A549 (cell line): ENCODE data around the gene IL18RAP. TPM values are rescaled to one million over a fixed set of nuclear protein-coding genes. Genes with fewer than 3 reads are reported as not detected.

Experiments
- ATAC-seq, 2 experiments: fragments of 200-7000 bp in 1 of 2; fragments of >200 bp in 1 of 2; cut with Nextera tagmentation in 1 of 2; cut with Tn5 transposase in 1 of 2; 3 replicates each; pipeline versions ENCODE4 v1.8.0 to v1.9.1; 2018 to 2020; ENCODE audit warnings: mild to moderate bottlenecking in 1 of 2, moderate library complexity in 1 of 2
- CTCF ChIA-PET: fragments of 300-600 bp; sonication (Branson Sonifier 250); formaldehyde crosslinking; extraction: SDS; loops from one replicate; lab custom pipeline; 2021; ENCODE audit warnings: antibody characterized with exemption, inconsistent platforms; lab: Yijun Ruan, JAX
- POLR2A ChIA-PET: fragments of 350-600 bp; formaldehyde crosslinking; extraction: SDS; loops from one replicate; lab custom pipeline; 2021; ENCODE audit warnings: antibody characterized with exemption, inconsistent platforms; lab: Yijun Ruan, JAX
- DNase-seq, 2 experiments: peaks; one replicate each; pipeline versions ENCODE4 v3.0.0 to v3.0.0-alpha.2; 2011 to 2016; ENCODE audit warnings: low read depth in 1 of 2, low spot score in 1 of 2
- FAIRE-seq: peaks from 2 replicates; lab custom pipeline; 2011; peaks lifted over from hg19 to GRCh38; lab: Jason Lieb, UNC
- H3K27ac ChIP-seq, 2 experiments: fragments of >200 bp; sonication (Bioruptor Twin); formaldehyde crosslinking; 3 replicates each; pipeline ENCODE4 v1.5.1; 2016 to 2017
- H3K4me1 ChIP-seq: fragments of >200 bp; sonication (Bioruptor Twin); formaldehyde crosslinking; 3 replicates; pipeline ENCODE4 v1.6.1; 2016
- H3K4me2 ChIP-seq: fragments of >200 bp; sonication (Bioruptor Twin); formaldehyde crosslinking; 3 replicates; pipeline ENCODE4 v1.6.1; 2016
- H3K4me3 ChIP-seq: fragments of >200 bp; sonication (Bioruptor Twin); formaldehyde crosslinking; 3 replicates; pipeline ENCODE4 v1.5.1; 2016
- H3K9me3 ChIP-seq: fragments of >200 bp; sonication (Bioruptor Twin); formaldehyde crosslinking; 3 replicates; pipeline ENCODE4 v1.6.1; 2016
- CHD4 ChIP-seq: fragments of 200-600 bp; sonication (generic); IDR thresholded peaks from 2 replicates; pipeline ENCODE4 v1.6.1; 2016; ENCODE audit warnings: antibody characterized with exemption, mild to moderate bottlenecking, borderline replicate concordance
- CTCF ChIP-seq: fragments of >200 bp; sonication (Bioruptor Twin); formaldehyde crosslinking; IDR thresholded peaks from 3 replicates; pipeline ENCODE4 v1.5.1; 2016
- E2F6 ChIP-seq: IDR thresholded peaks from 2 replicates; pipeline ENCODE4 v1.6.1; 2012; ENCODE audit warnings: low read depth, borderline replicate concordance
- EHF ChIP-seq: fragments of 250-450 bp; sonication (Bioruptor Pico); IDR thresholded peaks from 2 replicates; pipeline ENCODE4 v1.5.0; 2020; ENCODE audit warnings: mild to moderate bottlenecking
- FOSL2 ChIP-seq, 2 experiments: fragments of 450-650 bp in 1 of 2; fragments of >200 bp in 1 of 2; sonication (Bioruptor Twin) in 1 of 2; formaldehyde crosslinking; IDR thresholded peaks; 2 replicates each; pipeline versions ENCODE4 v1.5.0 to v1.6.1; 2016 to 2020; ENCODE audit warnings: mild to moderate bottlenecking in 1 of 2, moderate library complexity in 1 of 2
- HDAC2 ChIP-seq: fragments of 200-600 bp; sonication (generic); IDR thresholded peaks from 2 replicates; pipeline ENCODE4 v1.6.1; 2016
- HES2 ChIP-seq: fragments of >200 bp; sonication (Bioruptor Twin); formaldehyde crosslinking; IDR thresholded peaks from 2 replicates; pipeline ENCODE4 v1.6.1; 2016
- HMGXB4 ChIP-seq: fragments of 250-450 bp; sonication (Bioruptor Pico); IDR thresholded peaks from 2 replicates; pipeline ENCODE4 v1.5.0; 2021; ENCODE audit warnings: mild to moderate bottlenecking, moderate library complexity, borderline replicate concordance
- JUN ChIP-seq, 2 experiments: fragments of >200 bp; sonication (Bioruptor Twin); formaldehyde crosslinking; IDR thresholded peaks; 2 replicates in 1 of 2; 3 replicates in 1 of 2; pipeline ENCODE4 v1.6.1; 2016 to 2017
- JUNB ChIP-seq: fragments of >200 bp; sonication (Bioruptor Twin); formaldehyde crosslinking; IDR thresholded peaks from 2 replicates; pipeline ENCODE4 v1.6.1; 2016
- KDM5A ChIP-seq: fragments of 200-600 bp; sonication (generic); IDR thresholded peaks from 2 replicates; pipeline ENCODE4 v1.6.1; 2016; ENCODE audit warnings: antibody characterized with exemption, mild to moderate bottlenecking
- MYC ChIP-seq: IDR thresholded peaks from 2 replicates; pipeline ENCODE4 v1.6.1; 2012; ENCODE audit warnings: mild to moderate bottlenecking, inconsistent platforms, low read length, improper control_type of control experiment, borderline replicate concordance
- NFE2L2 ChIP-seq: fragments of 150-350 bp; conservative IDR thresholded peaks from 2 replicates; pipeline ENCODE4 v1.6.1; 2014; ENCODE audit warnings: low read length
- POLR2A ChIP-seq: IDR thresholded peaks from 2 replicates; pipeline ENCODE4 v1.6.1; 2012; ENCODE audit warnings: mild to moderate bottlenecking, low read length
- RAD21 ChIP-seq, 2 experiments: fragments of >200 bp in 1 of 2; sonication (Bioruptor Twin) in 1 of 2; formaldehyde crosslinking in 1 of 2; IDR thresholded peaks in 1 of 2; conservative IDR thresholded peaks in 1 of 2; 2 replicates in 1 of 2; 3 replicates in 1 of 2; pipeline ENCODE4 v1.6.1; 2012 to 2018; ENCODE audit warnings: inconsistent platforms in 1 of 2
- RCOR1 ChIP-seq: fragments of 150-350 bp; IDR thresholded peaks from 2 replicates; pipeline ENCODE4 v1.6.1; 2014; ENCODE audit warnings: antibody characterized with exemption, low read length, low read depth
- REST ChIP-seq: fragments of 200-600 bp; sonication (generic); IDR thresholded peaks from 2 replicates; pipeline ENCODE4 v1.6.1; 2016; ENCODE audit warnings: antibody characterized with exemption, mild to moderate bottlenecking, moderate library complexity
- RFX5 ChIP-seq: fragments of 450-650 bp; IDR thresholded peaks from 2 replicates; pipeline ENCODE4 v1.7.1; 2014; ENCODE audit warnings: antibody characterized with exemption, mild to moderate bottlenecking, moderate library complexity
- SMC3 ChIP-seq: fragments of >200 bp; sonication (Bioruptor Twin); formaldehyde crosslinking; IDR thresholded peaks from 3 replicates; pipeline ENCODE4 v1.6.1; 2018; ENCODE audit warnings: inconsistent platforms
- SREBF2 ChIP-seq: fragments of 450-650 bp; IDR thresholded peaks from 2 replicates; pipeline ENCODE4 v1.6.1; 2014; ENCODE audit warnings: mild to moderate bottlenecking, moderate library complexity
- TFCP2L1 ChIP-seq: fragments of 250-450 bp; sonication (Bioruptor Pico); IDR thresholded peaks from 2 replicates; pipeline ENCODE4 v1.5.0; 2021; ENCODE audit warnings: mild to moderate bottlenecking
- ZC3H11A ChIP-seq: fragments of 450-650 bp; IDR thresholded peaks from 2 replicates; pipeline ENCODE4 v1.6.1; 2014; ENCODE audit warnings: antibody characterized with exemption, mild to moderate bottlenecking
- ZFP36 ChIP-seq: fragments of 450-650 bp; IDR thresholded peaks from 2 replicates; pipeline ENCODE4 v1.6.1; 2014; ENCODE audit warnings: borderline replicate concordance; ENCODE audit not compliant: partially characterized antibody
- ZNF302 ChIP-seq: fragments of 250-450 bp; sonication (Bioruptor Pico); IDR thresholded peaks from 2 replicates; pipeline ENCODE4 v1.9.0; 2021; ENCODE audit warnings: inconsistent platforms, mild to moderate bottlenecking, moderate library complexity
- ZSCAN20 ChIP-seq: fragments of 250-450 bp; sonication (Bioruptor Pico); IDR thresholded peaks from 2 replicates; pipeline ENCODE4 v1.8.0; 2022; ENCODE audit warnings: mild to moderate bottlenecking, moderate library complexity
- WGBS: methylation state at CpG from one replicate; pipeline ENCODE4 v1.1.6; 2017; ENCODE audit errors: missing lambda C conversion rate; 5-methylcytosine and 5-hydroxymethylcytosine counted together
- polyA plus RNA-seq, 4 experiments: library from polyadenylated mRNA; depleted of rRNA in 3 of 4; stranded (reverse); fragments of >200 nt; fragmentation: RNase III in 1 of 4; extraction: RNeasy Plus Mini Kit Qiagen cat#74134 plus additional on column Dnase treatment in 1 of 4; gene quantifications; 2 replicates in 3 of 4; 3 replicates in 1 of 4; pipeline ENCODE4 v1.2.3, GENCODE V29; 2011 to 2017

IL18RAP gene
- polyA plus RNA-seq, 2 of the 4 experiments (the other 2 are of a cell fraction): 0.04 TPM; not detected in 1

- TF ChIP-seq CTCF: no peak
Observed at GRCh38 chr2:102383722-102384121, 39.2 kb upstream of the IL18RAP start (continued).

- FAIRE-seq: no peak
- peaks cover 10% of the 10 kb centered on the region; the same call in 2 of the 3 replicates for H3K9me3 ChIP-seq
- no peak for DNase-seq
- no peak overlapping the region for H3K4me2 ChIP-seq
- no peaks in the 10 kb centered on the region for H3K4me1 ChIP-seq
- no peak for ATAC-seq
- H3K4me3 ChIP-seq: no peak overlapping the region
- H3K27ac ChIP-seq: no peak overlapping the region
- ChIA-PET CTCF (interaction anchor here (1.2 kb wide), 1 partner anchor 29 kb away, joined by 6 read pairs; no protein-coding TSS in a partner anchor), POLR2A (no interaction called here)
- TF ChIP-seq NFE2L2 (no peak), ZNF302 (CRISPR knock-in tag) (no peak), POLR2A (no peak), JUNB (no peak), REST (no peak), KDM5A (no peak), EHF (CRISPR knock-in tag) (no peak), CTCF (no peak), TFCP2L1 (CRISPR knock-in tag) (no peak)
- 19% methylated on average over 1 of the region's 1 CpG for WGBS
Observed at GRCh38 chr2:102385522-102385921, 37.4 kb upstream of the IL18RAP start.

- Histone ChIP-seq H3K4me3 (no peak overlapping the region), H3K9me3 (peaks cover 10% of the 10 kb centered on the region; the same call in 2 of the 3 replicates), H3K4me2 (no peak overlapping the region), H3K27ac (no peak overlapping the region), H3K4me1 (no peaks in the 10 kb centered on the region)
- no peak for ATAC-seq
- 25% methylated on average over 3 of the region's 3 CpGs for WGBS
- CTCF ChIA-PET: interaction anchor here (1.2 kb wide), 1 partner anchor 30 kb away, joined by 6 read pairs; no protein-coding TSS in a partner anchor
- DNase-seq: no peak
- FAIRE-seq: no peak
- POLR2A ChIA-PET: no interaction called here
- no peak for TF ChIP-seq ZFP36
- no peak for TF ChIP-seq RFX5
- no peak for TF ChIP-seq JUN (IDR thresholded peaks at IDR 0.05)
- no peak for TF ChIP-seq SMC3
- TF ChIP-seq E2F6: no peak
- no peak for TF ChIP-seq MYC
- TF ChIP-seq CHD4: no peak
- TF ChIP-seq TFCP2L1 (CRISPR knock-in tag): no peak
- no peak for TF ChIP-seq RAD21 (conservative IDR thresholded peaks at IDR 0.05 in 1 of 2, IDR thresholded peaks at IDR 0.05 in 1 of 2)
- no peak for TF ChIP-seq ZSCAN20 (CRISPR knock-in tag)
- TF ChIP-seq HES2: no peak
- TF ChIP-seq RCOR1: no peak
- no peak for TF ChIP-seq HDAC2
- no peak for TF ChIP-seq FOSL2 (IDR thresholded peaks at IDR 0.05)
- no peak for TF ChIP-seq FOSL2 (CRISPR knock-in tag; IDR thresholded peaks at IDR 0.05)
- no peak for TF ChIP-seq ZC3H11A
- no peak for TF ChIP-seq HMGXB4 (CRISPR knock-in tag)
- TF ChIP-seq SREBF2: no peak
Observed at GRCh38 chr2:102386004-102386403, 37.0 kb upstream of the IL18RAP start.
